ENCODE measurements around the gene DMRT3.

GRCh38 chr9:1028501-1029190 is 52.2 kb downstream of the DMRT3 start:
- TF ChIP-seq PBX3 (IDR thresholded peaks at IDR 0.05; ENCODE audit: insufficient replicate concordance, low read depth, low read length) = no peak
- TF ChIP-seq FOS (IDR thresholded peaks at IDR 0.05; ENCODE audit: borderline replicate concordance, extremely low read depth, insufficient read length) = no peak
- TF ChIP-seq LARP7 (IDR thresholded peaks at IDR 0.05) = no peak
- no peak for TF ChIP-seq EZH2 (IDR thresholded peaks at IDR 0.05; ENCODE audit: borderline replicate concordance, control insufficient read depth, low read depth, low read length)

All from GM12878 (cell line).